ENCODE measurements around the gene GAB3.
"Not testable (repeated sequence)": the region's sequence is repeated elsewhere in the genome, so short reads cannot be mapped to it uniquely, and the experiment has no call there.

GAB3 gene

DNA sequence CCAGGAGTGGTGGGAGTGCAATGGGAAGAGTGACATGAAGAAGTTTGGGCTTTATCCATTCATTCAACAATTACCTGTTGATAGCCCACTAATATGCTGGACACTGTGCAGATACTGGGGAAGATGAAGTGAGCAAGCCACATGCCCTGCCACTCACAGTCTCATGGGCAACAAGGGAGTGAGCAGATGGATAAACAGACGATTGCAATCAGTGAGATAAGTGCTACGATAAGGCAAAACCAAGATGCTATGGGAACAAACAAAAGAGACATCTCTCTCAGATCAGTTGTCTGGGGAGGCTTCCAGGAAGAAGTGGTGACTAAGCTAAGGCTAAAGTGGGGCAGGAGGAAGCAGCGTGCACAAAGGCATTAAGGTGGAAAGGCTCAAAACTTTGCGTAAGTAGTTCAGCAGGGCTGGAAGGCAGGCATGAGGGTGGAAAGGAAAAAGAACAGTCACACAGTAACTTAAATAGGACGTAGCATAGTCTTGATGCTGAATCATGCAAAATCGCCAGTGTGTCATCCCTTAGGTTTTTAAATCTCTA lies 31.7 kb downstream of the GAB3 start:
- DNase-seq = no peak

DNA sequence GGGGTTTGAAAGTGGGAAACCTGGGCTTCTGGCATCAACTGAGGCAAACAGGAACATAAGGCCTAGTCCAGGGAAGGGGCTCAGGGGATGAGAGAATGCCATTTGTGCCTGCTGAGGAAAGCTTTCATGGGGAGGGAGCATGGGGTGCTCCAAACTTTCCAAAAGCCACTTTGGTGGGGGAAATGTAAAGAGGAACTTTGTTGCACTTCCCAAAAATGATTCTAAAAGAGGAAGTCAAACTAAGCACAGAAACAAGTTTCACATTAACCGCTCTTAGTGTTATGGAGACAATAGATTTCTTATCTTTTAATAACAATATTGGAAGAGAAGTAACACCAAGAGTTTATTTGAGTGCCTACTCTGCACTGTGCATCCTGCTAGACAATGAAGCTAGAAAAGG lies 32.3 kb downstream of the GAB3 start:
- no peak for DNase-seq

DNA sequence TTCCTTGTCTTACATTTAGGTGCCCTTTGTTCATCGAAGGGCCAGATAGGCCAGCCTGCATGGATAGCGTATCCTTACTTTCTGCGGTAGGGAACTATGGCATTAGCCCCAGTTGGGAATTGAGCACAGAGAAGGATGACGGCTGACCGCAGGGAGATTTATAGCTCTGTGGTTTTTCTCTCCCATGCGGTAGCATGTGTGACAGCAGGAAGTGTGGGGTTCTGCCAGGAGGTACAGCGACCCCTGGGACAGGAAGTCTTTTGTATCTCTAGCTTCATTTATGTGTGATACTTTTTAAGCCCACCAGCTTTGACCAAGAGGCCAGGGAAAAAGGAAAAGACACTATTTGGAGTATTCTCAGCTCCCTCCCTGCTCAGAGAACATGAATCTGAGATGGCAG lies 33.1 kb downstream of the GAB3 start:
- no peak for DNase-seq

DNA sequence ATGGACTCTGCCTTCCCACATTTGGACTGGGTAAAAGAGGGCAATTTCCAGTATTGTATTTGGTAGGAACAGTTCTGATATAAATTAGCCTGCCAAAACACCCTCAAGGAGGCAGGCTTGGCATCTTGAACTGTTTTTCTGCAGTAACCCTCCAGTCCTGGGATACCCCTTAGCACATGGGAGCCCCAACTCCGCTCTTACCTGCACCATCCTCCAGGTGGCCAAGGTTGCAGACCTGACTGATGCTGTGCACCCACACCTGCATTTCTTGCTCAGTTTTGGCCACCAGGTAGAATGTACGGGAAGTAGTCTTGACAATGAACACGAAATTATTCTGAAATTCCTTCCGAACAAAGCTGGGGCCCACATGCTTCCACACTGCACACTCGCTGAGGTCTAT lies 35.1 kb downstream of the GAB3 start:
- no peak for DNase-seq

DNA sequence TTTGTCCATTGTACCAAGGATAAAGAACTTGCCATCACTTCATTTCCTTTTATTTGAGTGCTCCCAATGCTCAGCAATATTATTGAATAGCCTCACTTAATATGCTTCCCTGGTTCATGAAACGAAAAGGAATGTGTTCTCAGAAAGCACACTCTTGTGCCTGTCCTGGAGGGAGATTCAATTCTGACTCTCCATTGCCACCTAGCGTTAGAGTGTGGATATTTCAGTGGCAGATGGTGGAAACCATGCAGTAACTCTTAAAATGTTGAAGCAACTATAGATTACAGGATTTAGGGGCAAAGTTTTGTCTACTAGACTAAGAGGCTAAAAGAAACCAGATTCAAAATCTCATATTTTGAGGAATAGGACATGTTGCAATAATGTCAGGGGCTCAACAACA lies 36.0 kb downstream of the GAB3 start:
- no peak for DNase-seq

DNA sequence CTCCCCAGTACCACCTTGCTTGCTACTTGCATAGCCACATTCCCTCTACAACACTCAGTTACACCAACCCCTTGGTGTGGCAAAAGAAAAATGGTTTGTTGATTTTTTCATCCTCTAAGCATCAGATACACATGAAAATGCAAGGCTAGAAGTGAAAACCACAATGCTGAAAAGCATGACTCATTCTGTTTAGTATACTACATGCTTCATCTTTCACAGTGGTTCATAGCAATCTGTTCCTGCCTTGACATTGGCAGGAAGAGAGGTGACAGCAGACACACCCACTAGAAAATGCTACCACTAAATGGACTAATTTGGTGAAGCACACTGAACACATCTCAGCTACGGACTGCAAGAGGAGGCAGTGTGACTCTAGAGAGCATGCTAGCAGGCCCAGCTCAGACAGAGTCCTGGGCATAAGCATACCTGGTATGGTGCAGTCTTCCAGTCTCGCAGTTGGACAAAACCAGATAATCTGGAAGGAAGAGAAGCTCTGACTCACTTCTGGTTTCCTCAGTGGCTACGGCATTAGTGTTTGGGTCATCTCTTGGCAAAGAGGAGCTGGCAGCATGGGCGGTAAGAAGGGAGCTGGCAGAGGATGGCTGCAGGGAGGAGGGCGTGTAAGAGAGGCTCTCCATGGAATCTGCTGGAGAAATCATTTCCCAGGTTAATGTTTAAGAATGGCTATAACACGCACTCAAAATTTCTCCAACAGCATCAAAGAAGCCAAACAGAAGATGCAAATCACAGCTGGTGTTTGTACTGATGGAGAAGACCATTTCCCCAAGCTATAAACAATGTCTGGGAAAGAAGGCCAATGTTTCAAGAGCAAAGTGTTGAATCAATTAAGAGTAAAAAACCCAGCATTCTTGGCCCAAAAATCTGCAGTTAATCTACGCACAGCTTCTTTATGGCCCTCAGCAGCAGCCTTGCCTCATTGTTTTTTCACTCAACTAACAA lies 37.8 kb downstream of the GAB3 start:
- no peak for DNase-seq

DNA sequence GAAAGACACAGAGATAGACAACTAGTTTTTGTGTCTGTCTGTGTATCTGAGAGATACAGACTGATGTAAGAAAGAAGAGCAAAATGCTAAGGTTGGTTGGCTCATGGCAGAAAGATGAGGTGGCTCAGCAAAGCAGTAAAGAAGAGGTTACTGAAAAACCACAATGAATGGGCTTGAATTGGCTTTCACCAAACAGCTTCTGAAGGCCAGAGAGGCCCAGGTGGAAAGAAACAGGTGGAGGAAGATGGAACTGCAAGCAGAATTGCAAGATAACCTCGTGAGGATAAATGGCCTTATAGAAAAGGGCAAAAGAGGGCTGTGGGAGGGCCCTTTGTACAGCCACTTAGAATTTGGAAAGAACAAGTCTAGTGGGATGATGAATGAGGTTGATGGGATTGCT lies 39.6 kb downstream of the GAB3 start:
- no peak for DNase-seq

DNA sequence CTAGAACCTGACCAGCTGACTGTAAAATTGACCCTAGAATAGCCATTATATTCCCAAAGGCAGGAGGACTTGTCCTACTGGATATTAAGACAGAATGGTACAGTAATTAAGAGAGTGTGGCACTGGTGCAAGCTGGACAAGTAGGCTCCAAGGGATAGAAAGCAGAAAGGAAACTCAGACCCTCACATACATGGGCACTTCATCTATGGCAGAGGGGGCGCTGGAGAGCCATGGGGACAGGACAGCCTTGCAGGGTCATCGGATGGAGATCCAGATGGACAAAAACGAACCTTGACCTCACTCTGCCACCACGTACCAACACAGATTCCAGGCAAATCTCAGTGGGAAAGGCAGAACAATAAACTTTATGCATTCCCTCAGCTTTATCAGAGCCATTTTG lies 40.6 kb downstream of the GAB3 start:
- DNase-seq = no peak

DNA sequence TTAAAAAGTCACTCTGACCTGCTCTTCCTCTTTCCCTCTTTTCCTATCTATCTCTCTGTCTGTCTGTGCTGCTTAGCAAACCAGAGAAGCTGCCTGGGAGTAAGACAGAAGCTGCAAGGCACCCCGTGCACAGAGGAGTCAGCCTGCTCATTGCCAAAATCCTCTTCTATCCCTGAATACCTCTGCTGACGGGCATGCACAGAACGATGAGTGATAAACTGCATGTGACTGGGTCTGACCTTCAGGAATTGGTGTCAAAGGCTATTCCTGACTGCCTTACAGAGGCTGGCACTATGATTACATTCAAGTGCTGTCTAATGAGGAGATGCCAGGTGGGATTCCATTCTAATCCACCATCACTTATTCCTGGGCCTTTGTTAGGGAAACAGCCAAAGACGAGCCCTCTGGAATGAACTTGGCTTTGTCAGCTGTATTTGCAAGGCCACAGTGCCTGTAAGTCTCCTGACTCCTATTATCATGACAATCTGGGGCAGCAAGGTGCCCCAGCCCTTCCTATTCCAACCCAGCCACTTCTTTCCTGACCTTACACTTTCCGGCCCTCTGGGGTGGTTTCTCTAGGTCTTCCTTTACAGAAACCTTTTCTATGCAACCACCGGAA lies 52.1 kb downstream of the GAB3 start:
- DNase-seq = no peak

DNA sequence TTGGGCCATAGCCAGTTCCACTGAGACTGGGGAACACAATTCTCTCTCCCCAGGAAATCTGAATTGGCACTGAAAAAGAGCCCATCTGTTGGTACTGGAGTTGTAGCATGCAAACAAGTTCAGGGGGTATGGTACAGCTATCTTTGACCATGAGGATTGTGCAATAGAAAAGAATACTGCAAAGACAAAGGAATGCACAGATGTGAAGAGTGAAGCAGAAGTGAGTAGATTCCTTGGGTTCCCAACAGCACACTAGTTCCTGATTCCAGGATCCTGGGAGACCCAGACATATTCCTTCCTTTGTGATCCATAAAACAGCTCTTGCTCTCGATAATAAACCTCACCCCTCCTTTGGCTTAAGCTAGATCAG lies 54.2 kb downstream of the GAB3 start:
- no peak for DNase-seq

DNA sequence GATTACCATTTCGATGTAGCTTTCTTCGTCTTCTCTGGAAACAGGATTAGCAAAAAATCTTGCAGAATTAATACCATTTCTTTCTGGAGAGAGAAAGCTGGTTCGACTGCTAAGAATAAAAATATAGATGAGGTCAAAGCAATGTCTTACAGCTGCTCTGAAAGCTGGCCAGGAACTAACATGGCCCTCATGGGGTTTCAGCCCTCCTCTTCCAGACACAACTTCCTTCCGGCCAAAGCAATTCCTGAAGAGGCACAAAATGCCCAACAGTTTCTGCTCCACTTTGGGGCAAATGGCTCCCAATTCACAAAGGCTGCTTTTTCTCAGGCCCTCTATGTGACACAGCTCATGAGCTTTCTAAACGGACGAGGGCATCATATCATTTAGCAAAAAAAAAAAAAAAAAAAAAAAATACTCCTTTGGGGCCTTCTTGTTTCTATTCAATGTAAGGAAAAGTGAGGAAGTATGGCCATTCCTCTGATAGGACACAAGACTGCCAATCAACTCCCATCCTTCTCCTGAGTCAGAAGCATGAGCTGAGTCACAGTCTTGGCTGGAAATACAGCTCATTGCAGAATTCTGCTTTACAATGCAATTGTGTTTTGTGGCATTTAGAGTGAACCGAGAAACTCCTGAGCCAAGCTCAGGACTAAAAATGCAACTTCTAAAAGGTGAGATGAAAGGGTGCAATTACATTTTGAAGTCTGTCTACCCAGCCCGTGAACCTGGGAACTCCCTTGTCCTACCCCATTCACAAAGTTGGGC lies 54.8 kb downstream of the GAB3 start:
- DNase-seq = no peak

DNA sequence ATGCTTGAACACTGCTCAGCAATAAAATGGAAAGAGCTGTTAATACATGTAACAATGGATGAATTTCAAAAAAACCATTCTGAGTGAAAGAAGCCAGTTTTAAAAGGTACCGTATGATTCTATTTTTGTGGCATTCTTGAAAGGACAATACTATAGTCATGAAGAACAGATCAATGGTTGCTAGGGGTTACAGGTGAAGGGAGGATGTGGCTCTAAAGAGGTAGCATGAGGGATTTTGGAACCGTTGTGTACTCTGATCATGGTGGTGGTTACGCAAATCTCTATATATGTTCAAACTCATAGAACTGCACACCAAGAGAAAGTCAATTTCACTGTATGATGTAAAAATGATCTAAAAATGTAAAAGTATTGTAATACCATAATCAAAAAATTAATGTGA lies 57.5 kb downstream of the GAB3 start:
- DNase-seq = no peak

DNA sequence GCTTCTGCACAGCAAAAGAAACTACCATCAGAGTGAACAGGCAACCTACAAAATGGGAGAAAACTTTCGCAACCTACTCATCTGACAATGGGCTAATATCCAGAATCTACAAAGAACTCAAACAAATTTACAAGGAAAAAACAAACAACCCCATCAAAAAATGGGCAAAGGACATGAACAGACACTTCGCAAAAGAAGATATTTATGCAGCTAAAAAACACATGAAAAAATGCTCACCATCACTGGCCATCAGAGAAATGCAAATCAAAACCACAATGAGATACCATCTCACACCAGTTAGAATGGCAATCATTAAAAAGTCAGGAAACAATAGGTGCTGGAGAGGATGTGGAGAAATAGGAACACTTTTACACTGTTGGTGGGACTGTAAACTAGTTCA lies 60.4 kb downstream of the GAB3 start:
- not testable (repeated sequence) for DNase-seq

DNA sequence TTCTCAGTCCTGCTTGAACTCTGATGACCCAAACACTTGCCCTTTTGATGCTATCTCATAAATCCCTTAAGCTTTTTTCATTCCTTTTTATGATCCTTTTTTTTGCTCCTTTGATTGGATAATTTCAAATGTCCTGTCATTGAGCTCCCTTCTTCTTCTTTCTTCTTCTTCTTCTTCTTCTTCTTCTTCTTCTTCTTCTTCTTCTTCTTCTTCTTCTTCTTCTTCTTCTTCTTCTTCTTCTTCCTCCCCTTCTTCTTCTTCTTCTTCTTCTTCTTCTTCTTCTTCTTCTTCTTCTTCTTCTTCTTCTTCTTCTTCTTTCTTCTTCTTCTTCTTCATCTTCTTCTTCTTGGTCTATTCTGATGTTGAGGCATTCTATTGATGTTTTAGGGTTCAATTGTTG lies 78.8 kb downstream of the GAB3 start:
- not testable (repeated sequence) for DNase-seq

DNA sequence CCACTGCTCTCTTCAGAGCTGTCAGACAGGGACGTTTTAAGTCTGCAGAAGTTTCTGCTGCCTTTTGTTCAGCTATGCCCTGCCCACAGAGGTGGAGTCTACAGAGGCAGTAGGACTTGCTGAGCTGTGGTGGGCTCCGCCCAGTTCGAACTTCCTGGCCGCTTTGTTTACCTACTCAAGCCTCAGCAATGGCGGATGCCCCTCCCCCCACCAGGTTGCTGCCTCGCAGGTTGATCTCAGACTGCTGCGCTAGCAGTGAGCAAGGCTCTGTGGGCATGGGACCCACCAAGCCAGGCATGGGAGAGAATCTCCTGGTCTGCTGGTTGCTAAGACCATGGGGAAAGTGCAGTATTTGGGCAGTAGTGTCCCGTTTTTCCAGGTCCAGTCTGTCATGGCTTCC lies 80.0 kb downstream of the GAB3 start:
- not testable (repeated sequence) for DNase-seq

DNA sequence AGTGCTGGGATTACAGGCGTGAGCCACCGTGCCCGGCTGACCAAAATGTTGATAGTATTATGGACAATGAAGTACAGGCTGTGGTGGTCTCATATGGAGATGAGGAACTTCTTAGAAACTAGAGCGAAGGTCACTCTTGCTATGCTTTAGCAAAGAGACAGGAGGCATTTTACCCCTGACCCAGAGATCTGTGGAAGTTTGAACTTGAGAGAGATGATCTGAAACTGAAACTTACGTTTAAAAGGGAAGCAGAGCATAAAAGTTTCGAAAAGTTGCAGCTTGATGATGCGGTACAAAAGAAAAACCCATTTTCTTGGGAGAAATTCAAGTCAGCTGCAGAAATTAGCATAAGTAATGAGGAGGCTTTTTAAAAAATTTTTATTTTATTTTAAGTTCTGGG lies 89.0 kb downstream of the GAB3 start:
- no peak for DNase-seq

DNA sequence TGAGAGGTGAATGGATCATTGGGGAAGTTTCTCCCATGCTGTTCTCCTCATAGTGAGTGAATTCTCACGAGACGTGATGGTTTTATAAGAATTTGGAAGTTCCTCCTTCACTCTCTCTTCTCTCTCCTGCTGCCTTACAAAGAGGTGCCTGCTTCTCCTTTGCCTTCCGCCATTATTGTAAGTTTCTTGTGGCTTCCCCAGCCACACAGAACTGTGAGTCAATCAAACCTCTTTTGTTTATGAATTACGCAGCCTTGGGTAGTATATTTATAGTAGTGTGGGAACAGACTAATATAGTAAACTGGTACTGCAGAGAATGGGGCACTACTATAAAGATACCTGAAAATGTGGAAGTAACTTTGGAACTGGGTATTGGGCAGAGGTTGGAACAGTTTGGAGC lies 89.7 kb downstream of the GAB3 start:
- DNase-seq = no peak

DNA sequence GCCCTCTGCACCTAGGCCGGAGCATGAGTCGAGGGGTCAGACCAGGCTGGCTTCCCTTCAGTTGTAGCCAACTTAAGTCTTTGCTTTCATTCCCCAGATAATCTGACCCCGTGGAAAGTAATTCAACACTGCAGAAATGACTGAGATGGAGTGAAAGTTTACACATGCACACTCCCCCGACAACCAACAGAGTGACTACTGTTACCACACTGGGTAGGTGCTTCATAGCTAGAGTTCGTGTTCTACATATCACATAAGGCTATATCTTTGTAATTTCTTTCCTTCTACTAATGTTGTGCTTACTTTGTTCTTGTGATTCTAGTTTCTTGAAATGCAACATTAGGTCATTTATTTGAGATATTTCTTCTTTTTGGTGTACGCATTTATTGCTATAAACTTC lies 90.3 kb downstream of the GAB3 start:
- DNase-seq = no peak

DNA sequence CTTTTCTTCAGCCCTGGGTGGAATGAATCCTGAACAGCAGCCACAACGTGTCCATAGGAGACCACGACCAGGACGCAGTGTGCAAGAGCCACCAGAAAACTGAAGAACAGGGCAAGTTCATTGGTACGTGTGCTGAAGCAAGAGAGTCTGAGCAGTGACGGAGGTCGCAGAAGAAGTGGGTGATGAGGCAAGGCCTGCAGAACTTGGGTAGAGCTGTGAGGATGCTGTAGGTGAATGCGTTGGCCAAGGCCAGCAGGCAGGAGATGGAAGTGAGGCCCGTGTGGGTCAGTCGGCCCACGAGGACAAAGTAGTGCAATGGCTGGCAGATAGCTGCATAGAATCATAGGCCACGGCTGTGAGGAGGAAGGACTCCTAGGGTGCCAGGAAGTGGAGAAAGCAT lies 91.9 kb downstream of the GAB3 start:
- no peak for DNase-seq

DNA sequence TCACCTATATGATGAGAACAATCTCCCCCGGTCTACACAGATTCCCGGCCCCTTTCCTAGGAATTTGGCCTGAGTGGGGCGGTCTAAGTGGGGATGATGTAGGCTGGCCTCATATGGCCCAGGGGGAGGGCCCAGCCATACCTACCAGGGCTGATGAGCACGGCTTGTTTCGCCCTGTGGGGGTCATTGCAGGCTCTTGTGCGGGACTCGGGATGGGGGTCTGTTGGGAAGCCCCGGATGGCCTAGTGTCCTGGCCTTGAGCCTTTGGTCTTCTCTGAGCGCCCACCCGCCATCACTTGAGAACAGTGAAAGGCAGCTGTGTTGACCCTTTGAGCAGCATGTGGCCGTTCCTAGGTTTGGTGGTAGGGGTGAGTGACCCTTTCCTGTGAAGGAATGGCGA lies 92.7 kb downstream of the GAB3 start:
- no peak for DNase-seq

DNA sequence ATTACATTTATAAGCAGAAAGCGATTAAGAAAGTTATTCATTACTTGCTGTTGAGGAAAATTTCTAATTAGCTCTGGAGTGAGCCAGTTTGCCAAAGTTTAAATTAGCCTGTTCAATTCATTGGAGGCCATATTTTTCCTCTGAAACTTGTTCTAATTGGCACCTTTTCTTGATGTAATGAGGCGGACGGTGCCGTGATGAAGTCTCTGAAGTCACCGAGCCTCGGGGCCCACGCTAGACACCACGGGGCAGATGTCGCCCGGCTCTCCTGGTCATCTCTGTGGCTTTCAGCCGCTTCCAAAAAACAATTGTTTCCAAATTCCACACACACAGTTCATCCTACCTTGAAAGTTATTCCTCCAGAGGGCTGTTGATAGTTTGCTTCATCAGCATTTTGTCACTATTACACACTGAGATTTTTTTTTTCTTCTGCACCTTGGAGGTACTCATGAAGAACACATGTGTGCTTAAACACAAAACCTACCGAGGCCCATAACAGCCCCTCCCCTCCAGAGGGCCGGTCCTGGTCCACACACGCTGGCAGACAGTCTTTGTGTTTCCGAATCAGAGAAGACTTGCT lies 93.6 kb downstream of the GAB3 start:
- DNase-seq = no peak

DNA sequence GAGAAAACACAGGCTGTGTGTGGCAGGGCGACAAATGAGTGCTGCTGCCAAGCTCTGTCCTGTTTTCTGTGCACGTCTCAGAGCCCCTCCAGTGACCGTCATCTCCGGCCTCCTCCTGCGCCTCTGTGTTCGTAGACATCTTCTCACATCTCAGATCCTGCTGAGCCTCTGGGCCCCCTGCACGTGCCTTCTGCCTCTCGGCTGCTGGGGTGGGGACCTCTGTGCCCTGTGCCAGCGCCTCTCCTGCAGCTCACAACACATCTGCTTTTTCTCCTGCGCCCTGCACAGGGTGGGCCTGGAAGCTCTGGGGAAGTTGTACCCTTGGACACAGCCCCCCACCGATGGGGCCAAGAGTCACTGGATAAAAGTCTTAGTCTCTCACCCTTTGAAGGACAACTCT lies 95.1 kb downstream of the GAB3 start:
- no peak for DNase-seq

DNA sequence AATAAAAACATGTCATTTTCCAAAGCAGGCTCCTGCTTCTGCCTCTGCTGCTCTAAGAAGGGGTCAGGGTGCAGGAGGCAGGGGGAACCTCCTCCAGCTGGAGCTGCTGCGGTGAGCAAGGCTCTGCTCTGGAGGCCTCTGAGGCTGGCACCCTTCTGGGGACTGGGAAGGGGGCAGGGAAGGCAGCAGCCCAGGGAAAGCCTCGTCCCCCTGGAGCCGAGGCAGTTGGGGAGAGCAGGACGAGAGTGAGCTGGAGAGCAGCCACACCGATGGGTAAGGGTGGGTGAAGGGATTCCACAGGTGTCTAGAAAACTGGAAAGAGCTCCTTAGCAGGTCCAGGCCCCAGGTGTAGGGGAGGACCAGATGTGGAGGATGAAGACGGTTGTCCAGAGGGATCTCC lies 95.5 kb downstream of the GAB3 start:
- no peak for DNase-seq

Measured in cerebellar nuclear complex (tissue), 1 donor.